Measurements from ENCODE around the gene GRPEL1. TPM values are rescaled to one million over a fixed set of nuclear protein-coding genes. Genes with fewer than 3 reads are reported as not detected.

GRPEL1 gene
- total and polyA plus RNA-seq, 2 of the 4 experiments (the other 2 are of a cell fraction): 33.0 to 33.9 TPM

GRCh38 chr4:7041801-7042502 lies 25.9 kb downstream of the GRPEL1 start:
- H3K27me3 ChIP-seq (ENCODE audit: control insufficient read depth, insufficient read depth, low read length): no peaks in the 10 kb centered on the region
- ChIA-PET CTCF (interaction anchor here (0.7 to 1.0 kb wide), 3 partner anchors 68 to 346 kb away, joined by 3 read pairs; no protein-coding TSS in a partner anchor), POLR2A (ENCODE audit: unreplicated experiment) (no interaction called here)
- H3K56ac ChIP-seq (ENCODE audit: extremely low read depth, insufficient read depth, low read length): no peak overlapping the region
- H3K4me3 ChIP-seq (ENCODE audit: insufficient read depth, low read depth, low read length): peak overlapping the region; percentile 69
- BruUV-seq (replicated peaks): no TSS peak
- H3K9me3 ChIP-seq (ENCODE audit: control insufficient read depth, insufficient read depth, low read length): no peaks in the 10 kb centered on the region
- H3K36me3 ChIP-seq (ENCODE audit: control insufficient read depth, insufficient read depth, low read length): no peaks in the 10 kb centered on the region
- intact Hi-C loops (cut with micrococcal nuclease): loop anchor here (5.0 kb wide), 1 partner anchor 55 kb away; no protein-coding TSS in a partner anchor
- peaks cover 13% of the 10 kb centered on the region for H3K9me1 ChIP-seq (ENCODE audit: insufficient read depth, low read length)
- H2BK5ac ChIP-seq (ENCODE audit: low read depth, low read length, poor library complexity, severe bottlenecking): peak overlapping the region; percentile 27
- ATAC-seq (ENCODE audit: low read depth): no peak
- peak overlapping the region; percentile 51 to 74; a peak in 3 of 4 replicates for H4K8ac ChIP-seq (ENCODE audit: low read depth in 2 of 2, low read length in 2 of 2)
- no peak overlapping the region for H2AK5ac ChIP-seq (ENCODE audit: low read depth, low read length)
- H4K5ac ChIP-seq (ENCODE audit: low read depth, low read length): peak overlapping the region; percentile 16
- peak overlapping the region; percentile 64 for H3K9ac ChIP-seq (ENCODE audit: low read depth, low read length)
- 0 out of 2 replicates have a peak overlapping the region, but pooled peaks have one; percentile 22 for H3K23ac ChIP-seq (ENCODE audit: low read depth, low read length)
- H3K79me1 ChIP-seq (ENCODE audit: low read depth in 1 of 2, low read length in 2 of 2): peaks cover 18 to 46% of the 10 kb centered on the region in 2 experiments
- peak overlapping the region; percentile 75 for H3K4me2 ChIP-seq (ENCODE audit: low read depth, low read length)
- dilution Hi-C loops (cut with HindIII; ENCODE audit: low sequenced_read_pairs, unreplicated experiment): no loop called here
- peaks cover 32% of the 10 kb centered on the region for H4K20me1 ChIP-seq (ENCODE audit: insufficient read depth, low read length)
- peak overlapping the region; percentile 8; the same call in 1 of the 2 replicates for H4K91ac ChIP-seq (ENCODE audit: insufficient read depth, low read depth, low read length)
- WGBS, 2 experiments (ENCODE audit: extremely low coverage in 2 of 2, insufficient read length in 1 of 2): 27% methylated on average over 16 of the region's 42 CpGs; no CpG with 5 or more reads in 1 of the 2 experiments
- in situ Hi-C loops (cut with MboI; ENCODE audit: low sequenced_read_pairs): no loop called here
- H2AFZ ChIP-seq (replicated peaks; ENCODE audit: low read length, poor library complexity): peak overlapping the region; percentile 99
- peaks cover 21% of the 10 kb centered on the region for H3K4me1 ChIP-seq (ENCODE audit: control insufficient read depth, insufficient read depth, low read length)
- H3K18ac ChIP-seq (ENCODE audit: low read depth, low read length): no peak overlapping the region
- peak overlapping the region; percentile 60 for H3K27ac ChIP-seq (ENCODE audit: insufficient read depth, low read length)
- H2BK20ac ChIP-seq (ENCODE audit: low read depth, low read length): no peak overlapping the region
- no peak for DNase-seq
- peak overlapping the region; percentile 18 for H2AK9ac ChIP-seq (replicated peaks; ENCODE audit: low read depth, low read length, poor library complexity)
- TF ChIP-seq POLR2A (IDR thresholded peaks at IDR 0.05; ENCODE audit: low read depth, low read length): no peak
- no peak for TF ChIP-seq BHLHE40 (IDR thresholded peaks at IDR 0.05; ENCODE audit: low read depth, low read length)
- TF ChIP-seq SMC3 (IDR thresholded peaks at IDR 0.05; ENCODE audit: low read depth, low read length): no peak
- TF ChIP-seq NFE2L2 (IDR thresholded peaks at IDR 0.05; ENCODE audit: low read depth, low read length): no peak
- TF ChIP-seq MAFK (IDR thresholded peaks at IDR 0.05; ENCODE audit: low read depth, low read length): no peak
- H3K14ac ChIP-seq (replicated peaks; ENCODE audit: low read depth, low read length): peak overlapping the region; percentile 53; the same call in 1 of the 2 replicates
- H2BK15ac ChIP-seq (ENCODE audit: low read depth, low read length): no peak overlapping the region
- peak overlapping the region; percentile 37 for H3K4ac ChIP-seq (ENCODE audit: low read depth, low read length)
- H2BK120ac ChIP-seq (ENCODE audit: low read depth, low read length): 0 out of 2 replicates have a peak overlapping the region, but pooled peaks have one; percentile 2

Data from IMR-90 (cell line).